ENCODE measurements around the gene PER2. TPM values are rescaled to one million over a fixed set of nuclear protein-coding genes. Genes with fewer than 3 reads are reported as not detected.

PER2 gene
- total and polyA plus RNA-seq, 2 of the 13 experiments (the other 11 are each of a cell fraction or from before 2014, with no cell fraction given): 5.1 to 9.4 TPM

GRCh38 chr2:238203094-238203972 lies 85.1 kb downstream of the PER2 start, which contains the start of gene ILKAP (continued):
- TF ChIP-seq SIN3B (IDR thresholded peaks at IDR 0.05; ENCODE audit: low read length) (no peak), ZBTB34 (CRISPR knock-in tag; IDR thresholded peaks at IDR 0.05) (no peak), ZNF431 (CRISPR knock-in tag; IDR thresholded peaks at IDR 0.05; ENCODE audit: borderline replicate concordance, low read depth) (no peak; the same call in 1 of the 2 replicates), ZSCAN22 (CRISPR knock-in tag; IDR thresholded peaks at IDR 0.05) (no peak), ZBTB4 (CRISPR knock-in tag; IDR thresholded peaks at IDR 0.05; ENCODE audit: borderline replicate concordance) (no peak; the same call in 1 of the 2 replicates), ZSCAN9 (CRISPR knock-in tag; IDR thresholded peaks at IDR 0.05; ENCODE audit: borderline replicate concordance) (no peak), THAP11 (CRISPR knock-in tag; IDR thresholded peaks at IDR 0.05) (peak; percentile 65), RBAK (CRISPR knock-in tag; IDR thresholded peaks at IDR 0.05) (no peak), ZNF644 (CRISPR knock-in tag; IDR thresholded peaks at IDR 0.05; ENCODE audit: low read depth) (no peak), ZSCAN21 (CRISPR knock-in tag; IDR thresholded peaks at IDR 0.05; ENCODE audit: borderline replicate concordance) (peak; percentile 55), DNMT3B (CRISPR knock-in tag; conservative IDR thresholded peaks at IDR 0.05) (no peak), ZFY (CRISPR knock-in tag; IDR thresholded peaks at IDR 0.05) (peak; percentile 92), PBX2 (CRISPR knock-in tag; IDR thresholded peaks at IDR 0.05) (no peak), ZNF598 (CRISPR knock-in tag; IDR thresholded peaks at IDR 0.05; ENCODE audit: borderline replicate concordance) (peak; percentile 61; the same call in 1 of the 2 replicates), FIP1L1 (IDR thresholded peaks at IDR 0.05; ENCODE audit: borderline replicate concordance, insufficient read depth, low read depth, low read length) (no peak), ZNF296 (CRISPR knock-in tag; conservative IDR thresholded peaks at IDR 0.05) (no peak), AFF4 (CRISPR knock-in tag; IDR thresholded peaks at IDR 0.05) (no peak), PLRG1 (conservative IDR thresholded peaks at IDR 0.05) (no peak), ZNF550 (CRISPR knock-in tag; IDR thresholded peaks at IDR 0.05; ENCODE audit: borderline replicate concordance) (no peak), ZNF10 (CRISPR knock-in tag; IDR thresholded peaks at IDR 0.05; ENCODE audit: borderline replicate concordance, low read depth) (no peak)
